ENCODE measurements around the gene CENPK. TPM values are rescaled to one million over a fixed set of nuclear protein-coding genes. Genes with fewer than 3 reads are reported as not detected.

CENPK gene
- total and polyA plus RNA-seq, 2 experiments from 2014 or later, result 17.2 to 23.9 TPM

DNA sequence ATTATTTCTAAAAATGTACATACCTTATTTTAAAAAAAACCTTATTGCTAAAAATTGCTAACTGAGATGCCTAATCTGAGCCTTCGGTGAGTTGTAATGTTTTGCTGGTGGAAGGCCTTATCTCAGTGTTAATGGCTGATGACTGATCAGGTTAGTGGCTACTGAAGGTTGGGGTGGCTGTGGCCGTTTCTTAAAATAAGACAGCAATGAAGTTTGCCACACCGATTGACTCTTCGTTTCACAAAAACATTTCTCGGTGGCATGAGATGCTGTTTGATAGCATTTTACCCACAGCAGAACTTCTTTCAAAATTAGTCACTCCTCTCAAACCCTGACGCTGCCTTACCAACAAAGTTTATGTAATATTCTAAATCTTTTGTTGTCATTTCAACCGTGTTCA lies 14.7 kb downstream of the CENPK start:
- Histone ChIP-seq H3K9me3 (ENCODE audit: low read depth) (no peaks in the 10 kb centered on the region), H3K27ac (no peak overlapping the region), H3K79me2 (ENCODE audit: insufficient read depth) (no peaks in the 10 kb centered on the region; the same call in 1 of the 2 replicates), H3K4me3 (no peak overlapping the region), H3K27me3 (replicated peaks; ENCODE audit: insufficient read depth) (no peaks in the 10 kb centered on the region), H3K36me3 (ENCODE audit: low read depth) (no peaks in the 10 kb centered on the region), H3K4me1 (ENCODE audit: insufficient read depth) (no peaks in the 10 kb centered on the region), H3K9ac (no peak overlapping the region), H3K9me2 (ENCODE audit: insufficient read depth) (no peaks in the 10 kb centered on the region), H2AFZ (no peak overlapping the region), H3F3A (ENCODE audit: insufficient read depth) (no peaks in the 10 kb centered on the region), H3K4me2 (ENCODE audit: unreplicated experiment) (no peak overlapping the region), H4K20me1 (ENCODE audit: insufficient read depth) (no peaks in the 10 kb centered on the region)
- WGBS, 2 experiments (ENCODE audit: low coverage in 1 of 2, low lambda C conversion rate in 2 of 2, missing lambda C conversion rate in 2 of 2), result 96 to 99% methylated on average over 7 of the region's 7 CpGs
- no peak for TF ChIP-seq EZH2 (IDR thresholded peaks at IDR 0.05; ENCODE audit: insufficient read depth, poor library complexity, severe bottlenecking)
- no peak for TF ChIP-seq EZH2phosphoT487 (IDR thresholded peaks at IDR 0.05; ENCODE audit: insufficient read depth, low read depth)
- no peak for DNase-seq
- in situ Hi-C loops (cut with MboI), result no loop called here

DNA sequence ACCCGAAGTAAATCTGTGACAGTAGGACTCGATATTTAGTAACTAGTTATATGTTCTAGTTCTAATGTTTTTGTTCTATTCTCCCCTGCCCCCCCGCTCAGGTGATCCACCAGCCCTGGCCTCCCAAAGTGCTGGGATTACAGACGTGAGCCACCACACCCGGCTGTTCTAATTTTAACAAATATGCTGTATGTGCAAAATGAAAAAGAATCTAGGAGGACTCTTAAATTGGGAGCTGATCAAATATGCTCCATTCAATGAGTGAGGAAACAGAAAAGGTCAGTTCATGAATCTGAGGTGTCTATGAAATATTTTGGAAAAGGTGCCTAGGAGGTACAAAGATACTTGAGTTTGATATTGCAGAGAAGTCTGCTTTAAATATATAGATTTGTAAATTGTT lies 16.8 kb downstream of the CENPK start:
- Histone ChIP-seq H2AFZ (no peak overlapping the region), H3F3A (ENCODE audit: insufficient read depth) (no peaks in the 10 kb centered on the region), H4K20me1 (ENCODE audit: insufficient read depth) (no peaks in the 10 kb centered on the region), H3K27ac (no peak overlapping the region), H3K9me2 (ENCODE audit: insufficient read depth) (no peaks in the 10 kb centered on the region), H3K4me1 (ENCODE audit: insufficient read depth) (no peaks in the 10 kb centered on the region), H3K9me3 (ENCODE audit: low read depth) (no peaks in the 10 kb centered on the region), H3K36me3 (ENCODE audit: low read depth) (no peaks in the 10 kb centered on the region), H3K79me2 (ENCODE audit: insufficient read depth) (no peaks in the 10 kb centered on the region), H3K9ac (no peak overlapping the region), H3K4me2 (ENCODE audit: unreplicated experiment) (no peak overlapping the region), H3K4me3 (no peak overlapping the region), H3K27me3 (replicated peaks; ENCODE audit: insufficient read depth) (no peaks in the 10 kb centered on the region)
- no peak for DNase-seq
- 95 to 98% methylated on average over 5 of the region's 5 CpGs for WGBS, 2 experiments (ENCODE audit: low coverage in 1 of 2, low lambda C conversion rate in 2 of 2, missing lambda C conversion rate in 2 of 2)
- TF ChIP-seq EZH2phosphoT487 (IDR thresholded peaks at IDR 0.05; ENCODE audit: insufficient read depth, low read depth) (no peak), EZH2 (IDR thresholded peaks at IDR 0.05; ENCODE audit: insufficient read depth, poor library complexity, severe bottlenecking) (no peak)
- in situ Hi-C loops (cut with MboI), result no loop called here

DNA sequence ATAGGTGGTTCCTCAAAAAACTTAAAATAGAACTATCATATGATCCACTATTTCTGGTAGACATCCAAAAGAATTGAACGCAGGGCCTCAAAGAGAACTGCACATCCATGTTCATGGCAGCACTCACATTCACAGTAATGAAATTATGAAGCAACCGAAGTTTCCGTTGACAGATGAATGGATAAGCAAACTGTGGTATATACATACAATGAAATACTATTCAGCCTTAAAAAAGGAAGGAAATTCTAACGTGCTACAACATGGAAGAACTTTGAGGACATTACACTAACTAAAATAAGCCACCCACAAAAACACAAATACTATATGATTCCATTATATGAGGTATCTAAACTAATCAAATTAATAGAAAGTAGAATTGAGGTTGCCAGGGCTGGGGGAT lies 18.5 kb downstream of the CENPK start:
- H4K20me1 ChIP-seq (ENCODE audit: insufficient read depth), result no peaks in the 10 kb centered on the region
- no peak overlapping the region for H2AFZ ChIP-seq
- no peak for DNase-seq
- H3K4me2 ChIP-seq (ENCODE audit: unreplicated experiment), result no peak overlapping the region
- no peak for TF ChIP-seq EZH2 (IDR thresholded peaks at IDR 0.05; ENCODE audit: insufficient read depth, poor library complexity, severe bottlenecking)
- TF ChIP-seq EZH2phosphoT487 (IDR thresholded peaks at IDR 0.05; ENCODE audit: insufficient read depth, low read depth), result no peak
- no peak overlapping the region for H3K4me3 ChIP-seq
- in situ Hi-C loops (cut with MboI), result no loop called here
- H3K27me3 ChIP-seq (replicated peaks; ENCODE audit: insufficient read depth), result no peaks in the 10 kb centered on the region
- H3K9me2 ChIP-seq (ENCODE audit: insufficient read depth), result no peaks in the 10 kb centered on the region
- no peaks in the 10 kb centered on the region for H3K9me3 ChIP-seq (ENCODE audit: low read depth)
- no peaks in the 10 kb centered on the region for H3K36me3 ChIP-seq (ENCODE audit: low read depth)
- no peaks in the 10 kb centered on the region for H3K79me2 ChIP-seq (ENCODE audit: insufficient read depth)
- WGBS, 2 experiments (ENCODE audit: low coverage in 1 of 2, low lambda C conversion rate in 2 of 2, missing lambda C conversion rate in 2 of 2), result 97 to 100% methylated on average over 4 of the region's 4 CpGs
- H3F3A ChIP-seq (ENCODE audit: insufficient read depth), result no peaks in the 10 kb centered on the region
- no peak overlapping the region for H3K27ac ChIP-seq
- no peak overlapping the region for H3K9ac ChIP-seq
- H3K4me1 ChIP-seq (ENCODE audit: insufficient read depth), result no peaks in the 10 kb centered on the region

- in situ Hi-C loops (cut with MboI), result no loop called here
- Histone ChIP-seq H3K4me3 (no peak overlapping the region), H3K4me1 (ENCODE audit: insufficient read depth) (no peaks in the 10 kb centered on the region), H3K36me3 (ENCODE audit: low read depth) (no peaks in the 10 kb centered on the region), H3K27ac (no peak overlapping the region), H3F3A (ENCODE audit: insufficient read depth) (0 out of 2 replicates have a peak, but pooled peaks cover 2% of the 10 kb centered on the region), H4K20me1 (ENCODE audit: insufficient read depth) (no peaks in the 10 kb centered on the region), H3K9me2 (ENCODE audit: insufficient read depth) (no peaks in the 10 kb centered on the region), H3K9me3 (ENCODE audit: low read depth) (no peaks in the 10 kb centered on the region), H3K27me3 (replicated peaks; ENCODE audit: insufficient read depth) (no peaks in the 10 kb centered on the region), H2AFZ (no peak overlapping the region), H3K79me2 (ENCODE audit: insufficient read depth) (no peaks in the 10 kb centered on the region), H3K9ac (no peak overlapping the region), H3K4me2 (ENCODE audit: unreplicated experiment) (no peak overlapping the region)
- TF ChIP-seq EZH2 (IDR thresholded peaks at IDR 0.05; ENCODE audit: insufficient read depth, poor library complexity, severe bottlenecking), result no peak
- TF ChIP-seq EZH2phosphoT487 (IDR thresholded peaks at IDR 0.05; ENCODE audit: insufficient read depth, low read depth), result no peak
- DNase-seq, result peak; percentile 10
Measured at GRCh38 chr5:65539827-65540226, 23.1 kb downstream of the CENPK start.

GRCh38 chr5:65535529-65535987 lies 27.4 kb downstream of the CENPK start:
- no peak for TF ChIP-seq EZH2phosphoT487 (IDR thresholded peaks at IDR 0.05; ENCODE audit: insufficient read depth, low read depth)
- no peak for TF ChIP-seq EZH2 (IDR thresholded peaks at IDR 0.05; ENCODE audit: insufficient read depth, poor library complexity, severe bottlenecking)
- DNase-seq, result no peak
- H3K4me2 ChIP-seq (ENCODE audit: unreplicated experiment), result no peak overlapping the region
- no peak overlapping the region for H3K9ac ChIP-seq
- in situ Hi-C loops (cut with MboI), result no loop called here
- H3F3A ChIP-seq (ENCODE audit: insufficient read depth), result 0 out of 2 replicates have a peak, but pooled peaks cover 2% of the 10 kb centered on the region
- H3K4me3 ChIP-seq, result no peak overlapping the region
- H3K9me3 ChIP-seq (ENCODE audit: low read depth), result no peaks in the 10 kb centered on the region
- no peak overlapping the region for H2AFZ ChIP-seq
- no peaks in the 10 kb centered on the region for H4K20me1 ChIP-seq (ENCODE audit: insufficient read depth)
- no peaks in the 10 kb centered on the region for H3K27me3 ChIP-seq (replicated peaks; ENCODE audit: insufficient read depth)
- H3K4me1 ChIP-seq (ENCODE audit: insufficient read depth), result no peaks in the 10 kb centered on the region
- H3K79me2 ChIP-seq (ENCODE audit: insufficient read depth), result no peaks in the 10 kb centered on the region
- no peaks in the 10 kb centered on the region for H3K9me2 ChIP-seq (ENCODE audit: insufficient read depth)
- H3K27ac ChIP-seq, result no peak overlapping the region
- WGBS, 2 experiments (ENCODE audit: low coverage in 1 of 2, low lambda C conversion rate in 2 of 2, missing lambda C conversion rate in 2 of 2), result 93 to 98% methylated on average over 6 of the region's 6 CpGs
- no peaks in the 10 kb centered on the region for H3K36me3 ChIP-seq (ENCODE audit: low read depth)
